NCI-H446 (cell line): ENCODE results near the gene GTSF1L.

Experiments
- DNase-seq, 2 experiments: peaks; one replicate each; lab custom pipeline; 2025; lab: John Stamatoyannopoulos, UW

Gene GTSF1L

DNA sequence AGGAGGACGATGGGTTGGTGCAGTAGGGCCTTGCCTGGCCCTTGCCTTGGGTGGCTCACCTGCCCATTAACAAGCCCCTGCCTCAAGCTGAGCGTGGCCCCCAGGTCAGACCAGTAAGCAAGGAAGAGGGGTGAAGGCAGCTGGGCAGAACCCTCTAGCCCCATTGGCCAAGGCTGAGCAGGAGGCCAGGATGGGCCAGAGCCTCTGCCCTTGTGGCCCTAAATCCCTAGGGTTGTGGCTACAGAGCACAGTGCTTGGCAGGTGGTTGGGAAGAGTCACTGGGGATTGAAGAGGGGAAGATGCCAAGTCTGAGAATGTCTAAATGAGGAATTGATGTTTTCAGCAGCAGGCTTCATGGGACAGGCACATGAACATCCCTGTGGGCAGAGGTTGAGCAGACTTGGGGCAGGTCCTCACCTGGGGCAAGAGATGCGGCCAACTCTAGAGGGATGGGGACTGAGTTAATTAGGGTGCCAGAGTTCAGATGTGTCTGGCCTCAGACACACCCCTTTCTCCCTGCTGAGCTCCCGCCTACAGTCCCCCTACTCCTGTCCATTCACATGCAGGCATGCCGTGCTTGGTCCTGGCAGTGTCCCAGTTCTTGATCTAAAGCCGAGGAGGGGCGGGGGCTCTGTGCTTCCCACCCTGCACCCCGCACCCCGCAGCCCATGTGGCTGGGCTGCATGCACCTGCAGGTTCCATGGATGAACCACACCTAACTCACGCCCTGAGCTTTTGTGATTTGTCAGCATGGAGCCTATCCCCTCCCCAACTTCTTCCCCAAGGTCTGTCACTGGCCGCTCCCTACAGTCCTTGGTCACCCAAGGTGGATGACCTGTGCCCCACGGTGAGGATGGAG is 9.8 kb downstream of the GTSF1L start:
- DNase-seq = no peak

DNA sequence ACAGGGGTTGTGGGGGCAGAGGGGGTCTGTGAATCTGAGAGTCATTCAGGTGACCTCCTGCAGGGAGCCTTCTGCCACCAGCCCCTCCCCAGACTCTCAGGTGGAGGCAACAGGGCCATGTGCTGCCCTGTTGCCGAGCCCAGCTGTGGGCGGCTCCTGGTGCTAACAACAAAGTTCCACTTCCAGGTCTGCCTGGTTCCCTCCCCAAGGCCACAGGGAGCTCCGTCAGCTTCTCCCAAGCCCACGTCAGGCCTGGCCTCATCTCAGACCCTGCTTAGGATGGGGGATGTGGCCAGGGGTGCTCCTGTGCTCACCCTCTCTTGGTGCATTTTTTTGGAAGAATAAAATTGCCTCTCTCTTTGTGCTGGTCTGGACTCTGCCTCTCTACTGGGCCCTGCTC is 10.7 kb downstream of the GTSF1L start:
- no peak for DNase-seq

DNA sequence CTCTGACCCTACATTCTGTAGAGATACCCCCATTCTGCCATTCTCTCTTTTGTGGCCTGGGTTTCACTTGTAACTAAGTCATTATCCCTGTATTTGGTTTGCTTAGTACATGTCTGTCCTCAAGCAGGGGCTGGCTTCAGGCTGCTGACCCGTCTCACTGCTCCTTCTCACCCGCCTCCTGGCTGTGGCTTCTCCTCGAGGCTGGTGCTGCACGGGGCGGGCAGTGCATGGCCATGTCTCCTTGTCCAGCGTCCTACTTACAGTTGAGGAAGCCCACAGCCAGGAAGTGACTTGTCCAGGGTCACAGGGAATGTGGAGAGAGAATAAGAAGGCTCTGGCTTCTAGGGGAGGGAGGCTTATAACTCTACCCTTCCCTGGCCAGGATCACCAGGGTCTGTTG is 11.3 kb downstream of the GTSF1L start:
- DNase-seq = no peak

DNA sequence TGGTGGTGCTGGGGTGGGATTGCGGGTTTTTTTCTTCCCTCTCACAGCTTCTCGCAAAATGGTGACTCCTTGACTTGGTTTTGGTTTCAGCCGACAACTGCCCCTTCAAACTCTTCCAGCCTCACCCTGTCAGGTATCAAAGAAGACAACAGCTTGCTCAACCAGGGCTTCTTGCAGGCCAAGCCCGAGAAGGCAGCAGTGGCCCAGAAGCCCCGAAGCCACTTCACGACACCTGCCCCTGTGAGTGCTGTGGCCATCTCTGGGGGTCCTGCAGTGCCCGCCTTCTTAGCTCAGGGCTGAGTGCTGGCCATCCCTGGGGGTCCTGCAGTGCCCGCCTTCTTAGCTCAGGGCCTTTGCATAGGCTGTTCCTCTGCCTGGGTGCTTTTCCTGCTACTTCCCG is 11.8 kb downstream of the GTSF1L start:
- no peak for DNase-seq

DNA sequence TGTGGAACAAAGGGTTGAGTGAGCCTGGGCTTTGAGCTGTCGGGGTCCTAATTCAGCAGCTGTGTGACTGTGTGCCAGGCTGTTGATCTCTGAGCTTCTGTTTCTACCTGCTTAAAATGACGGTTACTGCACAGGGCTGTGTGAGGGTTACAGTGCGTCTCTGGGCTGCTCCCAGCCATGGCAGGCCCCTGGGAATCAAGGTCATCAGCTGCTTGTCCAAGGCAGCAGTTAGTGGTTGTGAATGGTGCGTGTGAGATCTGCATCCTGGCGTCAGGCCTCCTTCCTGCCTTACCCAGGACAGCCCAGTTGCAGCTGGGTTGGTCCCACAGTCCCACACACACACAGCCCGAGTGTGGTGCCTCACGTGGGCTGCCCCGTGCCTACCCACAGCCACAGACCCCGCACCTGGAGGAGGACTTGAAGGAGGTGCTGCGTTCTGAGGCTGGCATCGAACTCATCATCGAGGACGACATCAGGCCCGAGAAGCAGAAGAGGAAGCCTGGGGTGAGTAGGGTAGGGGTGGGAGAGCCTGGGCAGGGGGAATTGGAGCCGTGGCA is 15.6 kb downstream of the GTSF1L start:
- DNase-seq = no peak

DNA sequence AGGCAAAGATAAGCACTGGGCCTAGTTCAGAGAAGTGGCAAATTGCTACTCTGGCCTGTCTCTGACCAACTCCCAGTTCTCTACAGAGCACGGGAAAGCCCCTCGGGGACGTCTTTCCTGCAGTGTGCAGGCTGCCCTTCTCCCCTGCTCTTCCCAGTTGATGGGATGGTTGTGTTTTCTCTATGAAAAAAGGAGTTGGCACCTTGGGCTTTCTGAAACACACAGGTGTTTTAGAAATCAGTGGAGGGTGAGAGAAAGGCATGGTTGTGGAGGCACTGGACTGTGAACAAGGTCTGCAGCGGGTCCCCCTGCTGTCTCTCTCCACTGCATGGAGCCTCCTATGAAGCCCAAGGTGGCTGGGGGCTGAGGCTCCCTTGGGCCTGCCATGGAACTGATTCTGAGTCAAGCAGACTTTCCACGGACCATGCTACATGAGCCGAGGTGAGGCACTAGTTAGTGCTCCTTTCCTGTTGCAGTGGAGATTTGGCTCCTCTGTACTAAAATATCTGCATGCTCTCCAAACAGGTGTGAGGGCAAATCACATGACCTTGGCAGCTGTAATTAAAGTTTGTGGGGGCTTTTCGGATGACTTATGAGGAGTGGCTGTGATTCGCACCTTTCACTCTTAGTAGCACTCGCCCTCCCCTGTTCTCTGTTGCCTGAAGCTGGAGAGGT is 16.3 kb downstream of the GTSF1L start:
- no peak for DNase-seq

DNA sequence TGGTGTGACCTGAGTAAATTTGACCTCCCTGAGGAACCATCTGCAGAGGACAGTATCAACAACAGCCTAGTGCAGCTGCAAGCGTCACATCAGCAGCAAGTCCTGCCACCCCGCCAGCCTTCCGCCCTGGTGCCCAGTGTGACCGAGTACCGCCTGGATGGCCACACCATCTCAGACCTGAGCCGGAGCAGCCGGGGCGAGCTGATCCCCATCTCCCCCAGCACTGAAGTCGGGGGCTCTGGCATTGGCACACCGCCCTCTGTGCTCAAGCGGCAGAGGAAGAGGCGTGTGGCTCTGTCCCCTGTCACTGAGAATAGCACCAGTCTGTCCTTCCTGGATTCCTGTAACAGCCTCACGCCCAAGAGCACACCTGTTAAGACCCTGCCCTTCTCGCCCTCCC is 24.3 kb downstream of the GTSF1L start:
- no peak for DNase-seq

DNA sequence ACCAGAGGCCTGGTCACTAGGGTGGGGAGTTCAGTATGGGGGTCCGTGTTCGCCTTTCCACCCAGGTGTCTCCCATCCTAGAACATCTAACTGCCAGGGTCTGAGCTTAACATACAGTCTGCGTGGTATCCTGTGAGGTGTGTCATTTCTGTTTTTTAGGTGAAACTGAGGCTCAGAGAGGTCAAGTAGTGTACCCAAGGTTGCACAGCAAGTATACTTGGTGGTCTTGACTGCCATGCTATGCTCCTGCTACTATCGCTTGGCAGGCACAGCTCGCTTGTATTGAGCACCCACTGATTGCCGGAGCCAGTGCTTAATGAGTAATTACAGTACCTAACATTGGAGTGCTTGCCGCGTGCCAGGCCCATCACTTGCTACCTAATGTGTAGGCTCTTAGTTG is 26.2 kb downstream of the GTSF1L start:
- DNase-seq = no peak

DNA sequence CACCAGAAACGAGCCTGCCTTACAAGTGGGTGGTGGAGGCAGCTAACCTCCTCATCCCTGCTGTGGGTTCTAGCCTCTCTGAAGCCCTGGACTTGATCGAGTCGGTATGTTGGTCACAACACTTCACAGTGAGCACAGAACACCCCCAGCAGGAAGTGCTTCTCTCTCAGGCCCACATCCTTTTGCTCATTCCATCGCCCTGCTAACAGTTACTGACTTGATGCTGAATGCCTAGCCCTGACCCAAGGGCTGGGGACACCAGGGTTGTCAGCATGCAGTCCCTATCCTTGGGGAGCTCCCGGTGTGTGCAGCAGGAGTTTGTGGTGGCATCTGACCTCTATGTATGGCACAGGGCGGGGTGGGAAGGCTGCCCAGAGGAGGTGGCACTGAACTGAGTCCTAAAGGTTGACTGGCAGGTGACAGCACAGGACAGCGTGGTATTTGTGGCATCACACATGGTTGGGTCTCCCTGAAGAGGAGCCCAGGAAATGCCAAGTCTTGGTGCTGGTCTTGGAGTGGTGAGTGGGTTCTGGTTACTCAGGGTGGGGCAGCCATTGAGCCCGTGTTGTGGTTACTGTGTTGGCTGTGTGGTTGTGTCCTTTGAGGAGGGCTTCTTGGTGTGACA is 26.7 kb downstream of the GTSF1L start:
- no peak for DNase-seq

DNA sequence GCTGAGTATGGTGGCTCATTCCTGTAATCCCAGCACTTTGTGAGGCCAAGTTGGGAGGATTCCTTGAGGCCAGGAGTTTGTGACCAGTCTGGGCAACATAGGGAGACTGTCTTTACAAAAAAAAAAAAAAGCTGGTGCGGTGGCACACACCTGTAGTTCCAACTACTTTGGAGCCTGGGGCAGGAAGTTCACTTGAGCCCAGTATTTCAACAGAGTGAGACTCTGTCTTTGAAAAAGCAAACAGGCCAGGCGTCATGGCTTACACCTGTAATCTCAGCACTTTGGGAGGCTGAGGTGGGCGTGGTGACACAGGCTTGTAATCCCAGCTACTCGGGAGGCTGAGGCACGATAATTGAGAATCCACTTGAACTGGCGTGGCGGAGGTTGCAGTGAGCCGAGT is 31.2 kb downstream of the GTSF1L start:
- no peak for DNase-seq

DNA sequence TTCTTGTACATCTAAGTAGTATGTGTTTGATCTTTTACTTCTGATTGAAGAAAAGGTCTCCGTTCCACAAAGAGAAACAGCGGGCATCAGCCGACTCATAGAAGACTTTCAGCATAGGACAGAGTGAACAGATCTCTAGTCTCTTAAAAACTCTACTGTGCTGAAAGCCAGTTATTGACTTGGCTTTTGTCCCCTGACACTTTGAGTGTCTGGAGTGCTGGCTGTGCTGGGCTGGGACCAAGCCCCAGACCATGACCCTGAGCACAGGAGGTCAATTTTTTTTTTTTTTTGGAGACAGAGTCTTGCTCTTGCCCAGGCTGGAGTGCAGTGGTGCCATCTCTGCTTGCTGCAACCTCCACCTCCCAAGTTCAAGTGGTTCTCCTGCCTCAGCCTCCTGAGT is 32.0 kb downstream of the GTSF1L start:
- no peak for DNase-seq

DNA sequence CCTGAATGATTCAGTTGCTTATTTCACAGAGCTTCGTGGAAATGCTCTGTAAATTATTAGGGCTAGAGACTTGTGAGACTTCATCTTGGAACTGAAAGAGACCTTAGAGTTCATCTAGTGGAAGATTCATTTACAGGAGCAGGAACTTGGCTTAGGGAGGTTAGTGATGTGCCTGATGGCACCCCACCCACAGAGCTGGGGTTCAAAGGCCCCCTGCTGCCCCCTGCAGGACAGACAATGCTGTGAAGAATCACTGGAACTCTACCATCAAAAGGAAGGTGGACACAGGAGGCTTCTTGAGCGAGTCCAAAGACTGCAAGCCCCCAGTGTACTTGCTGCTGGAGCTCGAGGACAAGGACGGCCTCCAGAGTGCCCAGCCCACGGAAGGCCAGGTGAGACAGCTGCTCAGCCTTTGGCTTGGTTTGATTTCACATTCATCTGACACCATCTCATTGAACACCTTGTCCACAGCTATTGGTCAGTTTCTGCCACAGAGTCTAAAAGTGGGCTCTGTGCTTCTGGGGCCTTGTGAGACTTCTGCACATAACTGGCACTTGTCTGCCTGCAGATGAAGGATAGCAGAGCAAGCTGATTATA is 34.8 kb downstream of the GTSF1L start:
- DNase-seq = peak in 1 of 2 experiments; percentile 26

DNA sequence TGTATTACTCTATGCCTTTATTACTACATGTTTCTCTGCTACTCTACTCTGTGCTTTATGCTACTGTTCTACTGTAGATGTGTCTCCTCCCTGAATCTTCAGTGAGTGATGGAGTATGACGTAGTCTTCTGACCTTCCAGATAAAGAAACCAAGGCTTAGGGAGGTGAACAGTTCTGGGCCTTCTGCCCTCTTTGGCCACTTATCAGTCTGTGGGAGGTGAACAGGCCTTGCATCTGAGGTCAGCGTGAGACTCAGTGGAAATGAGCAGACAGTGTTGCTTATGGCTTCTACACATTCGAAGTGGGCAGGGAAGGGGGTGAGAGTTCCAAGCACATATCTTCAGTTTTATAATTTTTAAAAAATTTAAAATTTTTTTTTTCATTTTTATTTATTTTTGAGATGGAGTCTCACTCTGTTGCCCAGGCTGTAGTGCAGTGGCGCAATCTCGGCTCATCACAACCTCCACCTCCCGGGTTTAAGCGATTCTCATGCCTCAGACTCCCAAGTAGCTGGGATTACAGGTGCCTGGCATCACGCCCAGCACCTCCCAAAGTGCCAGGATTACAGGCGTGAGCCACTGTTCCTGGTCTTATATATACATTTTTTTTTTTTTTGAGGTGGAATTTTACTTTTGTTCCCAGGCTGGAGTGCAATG is 35.7 kb downstream of the GTSF1L start:
- DNase-seq = no peak

DNA sequence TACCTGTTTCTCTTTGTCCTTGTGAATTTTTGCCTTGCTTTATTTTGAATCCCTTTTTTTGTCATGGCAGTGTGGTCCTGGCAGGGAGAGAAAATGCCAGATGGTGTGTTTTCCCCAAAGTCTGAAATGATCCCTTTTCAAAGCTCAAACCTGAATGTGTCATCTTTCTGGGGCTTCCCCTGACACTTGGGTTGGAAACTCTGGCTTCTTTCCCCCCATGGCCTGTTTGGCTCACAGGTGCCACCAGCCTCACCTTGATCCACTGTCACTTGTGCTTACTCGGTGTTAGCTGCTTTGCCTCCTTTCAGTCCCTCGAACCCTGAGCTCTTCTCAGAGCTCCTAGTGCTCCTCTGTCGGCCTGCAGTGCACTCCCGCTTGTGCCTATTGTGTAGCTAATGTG is 37.6 kb downstream of the GTSF1L start:
- no peak for DNase-seq

DNA sequence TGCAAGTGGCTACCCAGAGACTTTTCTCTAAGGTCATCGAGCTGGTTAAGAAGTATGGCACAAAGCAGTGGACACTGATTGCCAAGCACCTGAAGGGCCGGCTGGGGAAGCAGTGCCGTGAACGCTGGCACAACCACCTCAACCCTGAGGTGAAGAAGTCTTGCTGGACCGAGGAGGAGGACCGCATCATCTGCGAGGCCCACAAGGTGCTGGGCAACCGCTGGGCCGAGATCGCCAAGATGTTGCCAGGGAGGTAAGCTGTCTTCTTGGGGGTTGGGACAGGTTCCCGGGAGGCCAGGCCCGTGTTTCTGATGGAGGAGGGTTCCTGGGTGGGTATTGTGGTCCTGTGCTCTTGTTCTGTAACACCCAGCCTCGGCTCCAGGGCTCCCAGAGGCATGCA is 40.0 kb downstream of the GTSF1L start:
- no peak for DNase-seq

DNA sequence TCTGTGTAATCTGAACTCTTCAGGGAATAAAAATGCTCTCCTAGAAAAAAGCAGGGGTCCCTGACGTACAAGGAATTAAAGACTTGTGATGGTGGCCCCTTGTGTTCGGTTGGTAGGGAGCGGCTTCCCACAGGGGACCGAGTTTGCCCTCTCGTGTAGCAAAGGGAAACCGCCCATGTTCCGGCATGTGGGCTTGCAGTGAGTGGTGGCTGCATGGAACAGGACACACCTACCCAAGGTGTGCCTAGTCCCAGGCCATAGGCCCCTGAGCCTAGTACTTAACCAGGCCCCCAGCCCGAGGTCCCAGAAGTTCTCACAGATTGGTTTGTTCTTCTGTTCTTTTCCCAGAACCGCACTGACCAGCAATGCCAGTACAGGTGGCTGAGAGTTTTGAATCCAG is 44.4 kb downstream of the GTSF1L start:
- no peak for DNase-seq

DNA sequence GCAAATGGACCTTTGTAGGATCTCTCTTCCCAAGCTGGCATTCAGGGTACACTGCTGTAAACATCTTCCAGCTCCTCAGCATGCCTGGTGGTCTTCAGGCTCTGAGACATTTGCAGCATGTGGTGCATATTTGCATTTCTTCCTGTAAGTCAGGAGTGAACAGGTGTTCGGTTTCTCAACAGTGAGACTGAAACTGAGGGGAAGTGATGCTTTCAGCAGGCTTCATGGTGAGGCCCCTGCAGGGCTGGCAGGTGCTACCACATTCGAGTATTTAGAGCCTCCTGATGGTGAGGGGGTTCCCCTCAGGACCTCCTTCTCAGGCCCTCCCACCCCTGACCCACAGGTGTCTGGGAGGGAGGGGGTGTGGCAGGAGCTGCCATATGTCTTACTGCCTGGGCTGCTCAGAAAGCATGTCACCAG is 44.8 kb downstream of the GTSF1L start:
- no peak for DNase-seq

DNA sequence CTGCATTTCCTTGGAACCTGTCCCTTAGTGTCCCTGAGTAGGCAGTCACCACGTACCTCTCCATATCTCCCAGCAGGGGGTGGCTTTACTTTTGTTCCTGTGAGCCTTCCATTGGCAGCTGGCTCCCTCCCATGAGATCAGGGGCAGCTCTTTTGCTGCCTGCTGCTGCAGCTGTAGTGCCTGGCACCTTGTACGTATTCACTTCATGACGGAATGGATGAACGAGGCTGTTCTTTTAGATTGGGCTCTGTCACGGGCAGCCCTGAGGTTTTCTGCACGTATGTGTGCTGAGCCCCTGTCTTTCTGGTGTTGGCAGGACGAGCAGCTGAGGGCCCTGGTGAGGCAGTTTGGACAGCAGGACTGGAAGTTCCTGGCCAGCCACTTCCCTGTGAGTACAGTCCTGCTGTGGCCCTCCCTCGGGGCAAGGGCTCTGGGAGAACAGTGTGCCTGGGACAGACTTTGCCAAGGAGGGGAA is 45.3 kb downstream of the GTSF1L start:
- DNase-seq = no peak

DNA sequence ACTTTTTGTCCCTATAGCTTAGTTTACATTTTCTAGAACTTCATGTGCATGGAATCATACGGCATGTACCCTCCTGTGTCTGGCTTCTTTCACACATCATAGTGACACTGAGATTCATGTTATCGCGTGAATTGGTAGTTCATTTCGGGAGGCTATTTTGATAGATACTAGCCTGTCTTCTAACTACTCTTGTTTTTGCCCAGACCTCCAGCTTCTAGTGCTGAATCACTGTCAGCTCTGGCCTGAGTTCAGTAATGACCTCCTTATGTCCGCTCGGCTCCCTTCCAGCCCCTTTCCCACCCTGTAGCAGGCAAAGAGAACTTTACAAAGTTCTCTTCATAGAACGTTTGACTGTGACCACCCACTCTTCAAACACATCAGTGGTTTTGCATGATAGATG is 45.8 kb downstream of the GTSF1L start:
- no peak for DNase-seq

DNA sequence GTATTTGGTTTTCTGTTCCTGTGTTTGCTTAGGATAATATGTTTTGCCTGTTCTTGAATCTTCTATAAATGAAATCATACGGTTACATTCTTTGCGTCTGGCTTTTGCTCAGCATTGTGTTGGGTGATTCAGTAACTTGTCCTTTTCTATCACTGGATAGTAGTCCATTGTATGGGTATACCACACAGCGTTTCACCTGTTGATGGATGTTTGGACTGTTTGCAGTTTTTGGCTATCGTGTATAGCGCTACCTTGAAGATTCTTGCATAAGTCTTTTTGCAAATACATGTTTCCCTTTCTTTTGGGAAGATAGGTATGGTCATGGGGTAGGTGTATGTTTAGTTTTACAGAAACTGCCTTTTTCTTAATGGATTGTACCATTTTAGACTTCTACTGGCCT is 50.4 kb downstream of the GTSF1L start:
- DNase-seq = no peak
